T-helper 2 cell treated with Interferon-gamma antibody and Interleukin-4, amounts not matched to agents 5 μg/mL and 100 μg/mL, for 36 hours (primary cell): ENCODE data around the gene R3HDM2.

Source experiments
- DNase-seq: peaks from one replicate; pipeline ENCODE4 v3.0.0; 2021; ENCODE audit warnings: low spot score
- H3K27ac Mint-ChIP-seq: one replicate; pipeline ENCODE4 v1.8.0; 2021; ENCODE audit warnings: mild to moderate bottlenecking, mixed read lengths
- H3K27me3 Mint-ChIP-seq: one replicate; pipeline ENCODE4 v1.8.0; 2021; ENCODE audit warnings: low read depth, mixed read lengths
- H3K36me3 Mint-ChIP-seq: one replicate; pipeline ENCODE4 v1.8.0; 2021; ENCODE audit warnings: low read depth, mixed read lengths
- H3K4me1 Mint-ChIP-seq: one replicate; pipeline ENCODE4 v1.8.0; 2021; ENCODE audit warnings: low read depth, mixed read lengths
- H3K4me3 Mint-ChIP-seq: one replicate; pipeline ENCODE4 v1.8.0; 2022; ENCODE audit warnings: mild to moderate bottlenecking, moderate library complexity, mixed read lengths
- H3K9me3 Mint-ChIP-seq: one replicate; pipeline ENCODE4 v1.8.0; 2021; ENCODE audit warnings: mixed read lengths

Gene R3HDM2

GRCh38 chr12:57229046-57229633 lies 201.7 kb downstream of the R3HDM2 start:
- H3K27me3 Mint-ChIP-seq: peaks cover 24% of the 10 kb centered on the region
- peak overlapping the region; percentile 100 for H3K4me3 Mint-ChIP-seq
- H3K27ac Mint-ChIP-seq: peak overlapping the region; percentile 92
- H3K36me3 Mint-ChIP-seq: peaks cover 44% of the 10 kb centered on the region
- peaks cover 55% of the 10 kb centered on the region for H3K4me1 Mint-ChIP-seq
- no peaks in the 10 kb centered on the region for H3K9me3 Mint-ChIP-seq
- DNase-seq: peak; percentile 40

- Mint-ChIP-seq H3K27ac (no peak overlapping the region), H3K9me3 (no peaks in the 10 kb centered on the region), H3K4me1 (peaks cover 58% of the 10 kb centered on the region), H3K27me3 (peaks cover 38% of the 10 kb centered on the region), H3K4me3 (peak overlapping the region; percentile 3), H3K36me3 (peaks cover 28% of the 10 kb centered on the region)
- no peak for DNase-seq
Measured at GRCh38 chr12:57227315-57228115, 203.3 kb downstream of the R3HDM2 start.

- Mint-ChIP-seq H3K27me3 (peaks cover 46% of the 10 kb centered on the region), H3K9me3 (no peaks in the 10 kb centered on the region), H3K4me3 (peak overlapping the region; percentile 63), H3K27ac (peak overlapping the region; percentile 62), H3K4me1 (peaks cover 54% of the 10 kb centered on the region), H3K36me3 (peaks cover 22% of the 10 kb centered on the region)
- DNase-seq: no peak
Measured at GRCh38 chr12:57226588-57227314, 204.1 kb downstream of the R3HDM2 start.

- H3K27me3 Mint-ChIP-seq: peaks cover 54% of the 10 kb centered on the region
Measured at GRCh38 chr12:57225680-57226210, 205.1 kb downstream of the R3HDM2 start.

GRCh38 chr12:57224973-57225679 lies 205.7 kb downstream of the R3HDM2 start:
- peaks cover 45% of the 10 kb centered on the region for H3K4me1 Mint-ChIP-seq
- H3K9me3 Mint-ChIP-seq: no peaks in the 10 kb centered on the region
- H3K27ac Mint-ChIP-seq: peak overlapping the region; percentile 76

More at GRCh38 chr12:57225680-57226210, 205.1 kb downstream of the R3HDM2 start:
- no peak for DNase-seq
- Mint-ChIP-seq H3K4me1 (peaks cover 50% of the 10 kb centered on the region), H3K4me3 (peak overlapping the region; percentile 53), H3K27ac (no peak overlapping the region), H3K9me3 (no peaks in the 10 kb centered on the region), H3K36me3 (peaks cover 12% of the 10 kb centered on the region)

GRCh38 chr12:57224278-57224972 lies 206.4 kb downstream of the R3HDM2 start:
- Mint-ChIP-seq H3K27ac (no peak overlapping the region), H3K27me3 (peaks cover 63% of the 10 kb centered on the region), H3K4me1 (peaks cover 44% of the 10 kb centered on the region), H3K36me3 (no peaks in the 10 kb centered on the region), H3K4me3 (no peak overlapping the region), H3K9me3 (no peaks in the 10 kb centered on the region)
- no peak for DNase-seq

More at GRCh38 chr12:57224973-57225679, 205.7 kb downstream of the R3HDM2 start:
- H3K27me3 Mint-ChIP-seq: peaks cover 58% of the 10 kb centered on the region
- H3K4me3 Mint-ChIP-seq: peak overlapping the region; percentile 57
- peak; percentile 64 for DNase-seq
- peaks cover 6% of the 10 kb centered on the region for H3K36me3 Mint-ChIP-seq

GRCh38 chr12:57223191-57224165 lies 207.4 kb downstream of the R3HDM2 start:
- peaks cover 35% of the 10 kb centered on the region for H3K4me1 Mint-ChIP-seq
- no peak overlapping the region for H3K4me3 Mint-ChIP-seq
- H3K36me3 Mint-ChIP-seq: no peaks in the 10 kb centered on the region
- no peak overlapping the region for H3K27ac Mint-ChIP-seq
- H3K9me3 Mint-ChIP-seq: no peaks in the 10 kb centered on the region
- H3K27me3 Mint-ChIP-seq: peaks cover 73% of the 10 kb centered on the region
- no peak for DNase-seq

- peaks cover 80% of the 10 kb centered on the region for H3K27me3 Mint-ChIP-seq
- no peaks in the 10 kb centered on the region for H3K9me3 Mint-ChIP-seq
- no peak for DNase-seq
- no peaks in the 10 kb centered on the region for H3K36me3 Mint-ChIP-seq
- peaks cover 32% of the 10 kb centered on the region for H3K4me1 Mint-ChIP-seq
- no peak overlapping the region for H3K27ac Mint-ChIP-seq
- H3K4me3 Mint-ChIP-seq: no peak overlapping the region
Measured at GRCh38 chr12:57222286-57223190, 208.3 kb downstream of the R3HDM2 start.

- no peak overlapping the region for H3K27ac Mint-ChIP-seq
- H3K4me1 Mint-ChIP-seq: peaks cover 28% of the 10 kb centered on the region
- no peak overlapping the region for H3K4me3 Mint-ChIP-seq
- no peak for DNase-seq
- H3K27me3 Mint-ChIP-seq: peaks cover 78% of the 10 kb centered on the region
- H3K36me3 Mint-ChIP-seq: no peaks in the 10 kb centered on the region
- no peaks in the 10 kb centered on the region for H3K9me3 Mint-ChIP-seq
Measured at GRCh38 chr12:57221169-57221917, 209.5 kb downstream of the R3HDM2 start.

- H3K36me3 Mint-ChIP-seq: no peaks in the 10 kb centered on the region
- no peak overlapping the region for H3K4me3 Mint-ChIP-seq
- H3K4me1 Mint-ChIP-seq: peaks cover 25% of the 10 kb centered on the region
- H3K27me3 Mint-ChIP-seq: peaks cover 78% of the 10 kb centered on the region
- DNase-seq: no peak
- no peak overlapping the region for H3K27ac Mint-ChIP-seq
- H3K9me3 Mint-ChIP-seq: no peaks in the 10 kb centered on the region
Measured at GRCh38 chr12:57220770-57221168, 210.1 kb downstream of the R3HDM2 start.
